HG03095 (cell line): ENCODE data around the gene ASXL3.

ENCODE experiments used
- ATAC-seq: cut with Tn5 transposase; IDR thresholded peaks from one replicate; pipeline ENCODE4 v1.9.1; 2021; ENCODE audit warnings: moderate library complexity; ENCODE audit not compliant: unreplicated experiment

ASXL3 gene

DNA sequence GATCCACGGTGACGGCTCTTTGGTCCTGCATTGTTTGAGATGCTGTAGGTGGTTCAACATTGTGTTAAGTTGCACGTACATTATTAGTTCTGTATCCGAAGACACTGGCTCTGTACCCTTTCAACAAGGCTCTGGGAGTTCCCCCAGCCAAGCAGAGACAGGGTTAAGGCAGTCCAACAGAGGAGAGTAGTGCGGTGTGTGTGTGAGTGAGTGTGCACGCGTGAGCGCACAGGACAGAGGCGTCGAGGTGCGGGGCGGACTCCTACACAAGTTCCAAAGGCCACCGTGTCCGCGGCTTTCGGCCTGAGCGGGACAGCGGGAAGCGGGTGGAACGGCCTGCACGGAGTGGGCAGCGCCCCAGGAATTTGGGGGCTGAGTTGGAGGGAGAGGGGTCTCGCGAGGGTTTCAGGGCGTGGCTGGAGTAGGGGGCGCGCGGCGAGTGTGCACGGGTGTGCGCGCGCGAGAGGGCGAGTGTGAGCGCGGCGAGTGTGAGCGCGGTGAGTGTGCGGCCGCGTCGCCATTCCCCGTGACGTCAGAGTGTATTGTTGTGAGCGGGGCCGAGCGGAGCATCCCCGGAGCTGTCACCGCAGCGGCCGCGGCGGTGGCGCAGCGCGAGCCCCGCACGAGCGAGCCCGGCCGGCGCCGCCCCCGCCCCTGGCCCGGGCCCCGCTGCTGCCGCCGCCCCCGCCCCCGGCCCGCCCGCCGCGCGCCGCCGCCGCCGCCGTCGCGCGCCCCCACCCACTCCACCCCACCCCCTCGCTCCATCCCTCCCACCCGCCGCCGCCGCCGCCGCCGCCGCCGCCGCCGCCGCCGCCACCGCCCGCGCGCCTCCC, at the start of gene ASXL3:
Gene ASXL3, plus strand, starts transcription at position 535 of the 833 bp plus-strand sequence. CDS start 413 bp downstream, outside the sequence.
- ATAC-seq: no peak

DNA sequence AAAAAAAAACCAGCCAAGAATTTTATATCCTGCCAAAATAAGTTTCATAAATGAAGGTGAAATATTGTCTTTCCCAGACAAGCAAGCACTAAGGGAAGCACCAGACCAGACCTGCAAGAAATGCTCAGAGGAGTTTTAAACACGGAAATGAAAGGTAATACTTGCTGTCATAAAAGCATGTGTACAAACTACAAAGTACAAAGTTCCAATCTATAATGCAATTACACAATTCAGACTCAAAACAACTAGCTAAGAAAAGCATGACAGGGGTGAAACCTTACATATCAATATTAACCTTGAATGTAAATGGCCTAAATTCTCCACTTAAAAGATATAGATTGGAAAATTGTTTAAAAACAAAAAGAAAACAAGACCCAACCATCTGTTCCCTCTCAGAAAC, 45.0 kb upstream of the ASXL3 start:
- no peak for ATAC-seq

DNA sequence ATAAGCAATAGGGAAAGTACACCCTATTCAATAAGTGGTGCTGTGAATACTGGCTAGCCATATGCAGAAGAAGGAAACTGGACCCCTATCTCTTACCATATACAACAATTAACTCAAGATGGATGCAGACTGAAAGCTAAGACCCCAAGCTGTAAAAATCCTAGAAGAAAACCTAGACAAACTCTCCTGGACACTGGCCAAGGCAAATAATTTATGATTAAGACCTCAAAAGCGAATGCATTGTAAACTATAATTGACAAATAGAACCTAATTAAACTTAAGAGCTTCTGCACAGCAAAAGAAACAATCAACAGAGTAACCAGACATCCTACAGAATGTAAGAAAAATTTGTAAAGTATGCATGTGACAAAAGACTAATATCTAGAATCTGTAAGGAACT, 41.1 kb upstream of the ASXL3 start:
- no peak for ATAC-seq

DNA sequence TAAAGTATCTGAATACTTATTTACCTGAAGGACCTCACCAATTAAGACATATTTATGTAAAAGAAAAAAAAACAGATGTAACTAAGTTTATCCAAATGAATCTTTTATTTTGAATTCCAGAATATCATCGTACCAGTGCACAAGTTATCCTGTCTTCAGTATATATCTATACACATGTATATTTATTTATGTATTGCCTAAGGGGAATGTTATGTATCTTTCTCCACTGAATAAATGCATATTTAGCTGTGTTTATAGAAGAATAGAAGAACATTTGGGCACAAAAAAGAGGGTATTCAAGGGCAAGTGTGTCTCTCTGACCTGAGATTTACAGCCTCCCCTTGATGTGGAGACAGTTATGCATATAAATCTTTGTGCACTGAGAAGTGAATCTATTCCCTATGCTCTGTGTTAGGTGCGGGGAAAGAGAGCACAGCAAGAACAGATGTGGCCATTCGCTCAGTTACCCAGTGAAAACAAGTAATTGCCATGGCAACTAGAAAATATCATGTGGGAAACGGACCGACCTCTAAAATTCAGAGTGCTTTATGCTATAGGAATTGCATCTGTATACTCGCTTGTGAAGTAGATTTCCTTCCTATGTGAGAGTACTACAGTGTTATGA, 39.5 kb upstream of the ASXL3 start:
- no peak for ATAC-seq

DNA sequence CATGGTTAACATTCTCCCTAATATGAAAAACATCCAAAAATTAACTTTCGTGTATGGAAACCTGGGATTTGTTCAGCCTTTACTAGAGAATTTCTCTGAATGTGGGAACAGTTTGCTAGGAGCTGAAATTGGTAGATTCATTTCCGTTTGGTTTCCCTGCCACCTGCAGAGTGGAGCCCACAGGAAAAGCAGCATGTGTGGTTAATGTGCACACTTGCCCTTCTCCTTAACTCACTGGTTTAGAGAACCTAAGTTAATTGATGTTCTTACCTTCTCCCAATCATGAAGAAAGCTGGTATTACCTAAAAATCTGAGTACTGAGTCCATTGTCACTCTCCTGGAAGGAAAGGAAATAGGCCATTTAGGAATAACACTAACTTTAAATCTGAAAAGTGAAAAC, 37.6 kb upstream of the ASXL3 start:
- ATAC-seq: no peak

DNA sequence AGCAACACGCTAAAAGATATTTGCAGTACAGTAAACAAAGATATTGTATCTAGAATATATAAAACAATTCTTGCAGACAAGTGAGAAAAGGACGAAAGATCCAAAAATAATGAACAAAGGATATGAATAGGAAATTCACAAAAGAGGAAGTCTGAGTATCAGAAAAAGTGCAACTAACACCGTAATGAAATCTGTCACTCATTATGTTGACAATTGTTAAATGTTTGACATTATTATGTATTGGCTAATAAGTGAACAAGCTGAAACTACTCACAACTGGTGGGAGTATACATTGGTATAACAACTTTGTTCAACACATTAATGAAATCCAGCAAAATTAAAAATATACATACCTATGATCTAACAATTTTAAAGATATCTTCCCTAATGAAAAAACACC, 36.7 kb upstream of the ASXL3 start:
- no peak for ATAC-seq

DNA sequence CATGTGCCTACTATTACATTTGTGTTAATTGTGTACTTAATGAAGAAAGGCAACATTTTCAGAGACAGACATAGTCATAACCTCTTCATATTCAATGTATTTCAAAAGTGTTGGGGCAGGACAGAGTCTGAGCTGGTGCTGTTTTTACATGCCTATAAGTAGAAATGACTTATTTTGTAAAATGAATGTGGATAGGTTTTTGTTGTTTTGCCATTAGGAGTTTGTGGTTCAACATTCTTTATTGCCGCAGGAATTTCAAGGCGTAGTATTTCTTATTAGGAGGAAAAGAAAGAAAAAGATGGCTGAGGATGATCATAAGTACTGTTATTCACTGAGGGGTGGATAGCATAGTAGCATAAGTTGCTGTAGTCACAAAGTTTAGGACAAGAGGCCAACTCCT, 21.2 kb upstream of the ASXL3 start:
- ATAC-seq: no peak

DNA sequence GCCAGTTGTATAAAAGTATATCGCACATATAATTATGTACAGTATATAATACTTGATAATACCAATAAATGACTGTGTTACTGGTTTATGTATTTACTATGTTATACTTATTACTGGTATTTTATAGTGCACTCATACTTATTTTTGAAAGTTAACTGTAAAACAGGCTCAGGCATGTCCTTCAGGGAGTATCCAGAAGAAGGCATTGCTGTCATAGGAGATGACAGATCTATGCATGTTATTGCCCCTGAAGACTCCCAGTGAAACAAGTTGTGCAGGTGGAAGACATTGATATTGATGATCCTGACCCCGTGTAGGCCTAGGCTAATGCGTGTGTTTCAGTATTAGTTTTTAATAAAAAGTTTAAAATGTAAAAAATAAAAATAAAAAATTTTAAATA, 20.3 kb upstream of the ASXL3 start:
- ATAC-seq: no peak

DNA sequence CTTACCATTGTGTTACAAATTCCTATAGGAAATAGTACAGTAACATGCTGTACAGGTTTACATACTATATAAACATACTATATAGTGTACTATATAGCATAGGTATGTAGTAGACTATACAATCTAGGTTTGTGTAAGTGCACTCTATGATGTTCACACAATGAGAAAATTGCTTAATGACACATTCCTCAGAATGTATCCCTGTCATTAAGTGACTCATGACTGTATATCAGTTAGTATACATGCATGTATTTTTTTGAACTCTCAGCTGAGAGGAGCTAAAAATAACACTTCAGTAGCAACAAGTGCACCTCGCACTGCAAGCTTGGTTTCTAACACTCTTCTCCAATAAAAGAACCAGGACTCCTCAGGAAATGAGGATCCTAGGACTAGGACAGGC, 19.5 kb upstream of the ASXL3 start:
- ATAC-seq: no peak

DNA sequence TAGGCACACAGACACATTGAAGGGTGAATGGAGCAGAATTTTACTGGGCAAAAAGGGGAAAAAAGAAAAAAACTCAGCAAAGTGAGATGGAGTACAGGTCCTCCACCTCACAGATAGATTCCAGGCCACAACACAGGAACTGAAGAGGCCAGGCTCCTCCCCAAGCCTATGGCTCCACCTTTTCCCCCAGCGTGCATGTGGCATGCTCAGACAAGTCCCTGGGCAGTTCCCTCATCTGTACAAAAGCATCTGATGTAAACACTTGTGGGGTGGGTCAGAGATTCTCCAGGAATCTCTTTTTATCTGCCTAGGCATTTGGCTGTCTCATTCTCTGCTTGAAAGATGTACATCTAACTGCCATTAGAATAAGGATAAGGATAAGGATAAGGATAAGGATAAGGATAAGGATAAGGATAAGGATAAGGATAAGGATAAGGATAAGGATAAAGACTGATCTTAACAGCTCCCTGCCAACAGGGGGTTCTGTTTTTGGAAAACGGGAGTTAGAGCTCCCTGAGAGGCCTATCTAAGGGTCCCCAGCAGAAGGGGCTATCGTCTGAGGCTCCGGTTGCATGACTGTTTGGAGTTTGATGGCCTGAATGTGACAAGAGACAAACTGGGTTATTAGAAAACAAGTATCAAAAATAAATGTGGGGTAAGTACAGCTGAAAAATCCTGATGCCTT, 17.2 kb upstream of the ASXL3 start:
- ATAC-seq: peak; percentile 70

DNA sequence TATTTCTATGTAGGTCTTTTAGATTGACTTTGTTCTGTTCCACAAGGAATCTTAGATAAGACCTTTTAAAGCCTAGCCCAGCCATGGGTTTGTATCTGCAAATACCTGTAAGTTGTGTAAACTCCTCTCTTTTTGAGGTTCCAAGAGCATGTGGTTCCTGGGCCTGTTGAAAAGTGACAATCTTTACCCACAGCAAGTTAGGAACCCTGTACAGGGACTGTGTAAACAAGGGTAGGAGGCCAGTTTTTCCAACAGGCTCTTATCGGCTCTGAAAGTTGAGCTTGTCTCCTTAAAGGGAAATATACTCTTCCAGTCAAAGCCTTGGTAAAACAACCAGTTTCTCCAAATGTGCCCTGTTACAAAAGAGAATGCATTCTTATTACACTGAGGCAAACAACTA, 15.3 kb upstream of the ASXL3 start:
- ATAC-seq: no peak

DNA sequence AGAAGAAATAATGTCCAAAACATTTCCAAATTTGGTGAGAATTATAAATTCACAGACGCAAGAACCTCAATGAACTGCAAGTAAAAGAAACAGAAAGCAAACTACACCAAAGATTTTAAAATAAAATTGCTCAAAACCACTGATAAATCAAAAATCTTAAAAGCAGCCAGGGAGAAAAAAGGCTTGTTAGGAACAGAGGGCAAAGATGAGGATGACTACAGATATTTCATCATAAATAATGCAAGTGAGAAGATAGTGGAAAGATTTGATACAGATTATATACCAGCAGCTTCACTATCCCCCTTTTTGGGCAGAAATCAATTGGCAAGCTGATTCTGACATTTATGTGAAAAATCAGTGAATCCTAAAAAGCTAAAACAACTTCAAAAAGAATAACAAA, 10.3 kb upstream of the ASXL3 start:
- no peak for ATAC-seq

DNA sequence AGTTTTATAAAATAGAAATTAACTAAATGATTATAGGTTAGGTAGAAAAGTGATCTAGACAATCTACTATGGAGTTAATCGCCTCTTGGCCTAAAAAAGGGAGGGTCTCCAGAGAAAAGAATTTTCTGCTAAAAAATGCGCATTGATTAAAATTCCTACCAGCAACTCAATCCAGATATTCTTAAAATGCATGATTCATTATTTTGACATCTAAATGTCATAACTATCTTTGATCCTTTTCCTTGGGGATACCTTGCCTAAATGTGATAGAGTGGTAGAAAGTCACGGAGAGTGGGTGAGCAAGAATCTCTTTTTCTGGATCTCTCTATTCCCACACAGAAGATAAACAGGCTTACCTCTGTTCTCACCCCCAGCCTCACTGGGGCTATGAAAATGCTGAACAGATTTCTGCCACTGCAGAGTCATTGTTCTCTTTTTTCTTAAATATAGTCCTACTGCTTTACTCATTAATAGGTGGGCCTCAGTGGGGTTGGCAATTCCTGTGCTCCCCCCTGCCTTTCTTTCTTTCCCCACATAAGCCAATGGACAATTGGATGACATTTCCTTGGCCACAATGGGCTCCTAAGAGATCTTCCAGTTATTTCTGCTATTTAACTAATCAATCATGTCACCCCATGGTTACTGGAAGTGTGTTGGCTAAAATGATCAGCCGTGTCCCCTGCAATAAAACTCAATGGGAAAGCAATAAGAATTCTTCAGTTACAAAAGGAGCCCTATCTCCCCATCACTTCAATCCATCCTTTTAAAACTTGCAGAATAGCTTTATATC, 5.8 kb upstream of the ASXL3 start:
- ATAC-seq: no peak

DNA sequence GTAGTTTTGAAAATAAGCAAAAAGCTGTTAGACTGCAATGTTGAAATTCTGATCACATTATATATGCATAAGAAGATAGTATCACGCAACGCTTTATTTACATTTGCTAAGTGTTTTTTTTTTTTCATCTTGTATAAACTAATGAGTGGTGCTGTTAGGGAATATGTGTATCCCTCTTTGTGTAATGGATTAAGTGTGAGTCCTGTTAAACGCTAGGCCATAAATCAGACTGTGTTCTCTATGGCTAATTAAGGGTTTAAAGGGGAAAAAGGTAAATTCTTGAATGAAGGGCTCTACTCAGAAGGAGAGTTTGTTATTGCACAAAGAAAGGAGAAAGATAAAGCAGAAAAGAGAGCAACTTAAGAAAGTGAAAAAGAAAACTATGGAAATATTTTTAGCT, 4.8 kb upstream of the ASXL3 start:
- ATAC-seq: no peak

DNA sequence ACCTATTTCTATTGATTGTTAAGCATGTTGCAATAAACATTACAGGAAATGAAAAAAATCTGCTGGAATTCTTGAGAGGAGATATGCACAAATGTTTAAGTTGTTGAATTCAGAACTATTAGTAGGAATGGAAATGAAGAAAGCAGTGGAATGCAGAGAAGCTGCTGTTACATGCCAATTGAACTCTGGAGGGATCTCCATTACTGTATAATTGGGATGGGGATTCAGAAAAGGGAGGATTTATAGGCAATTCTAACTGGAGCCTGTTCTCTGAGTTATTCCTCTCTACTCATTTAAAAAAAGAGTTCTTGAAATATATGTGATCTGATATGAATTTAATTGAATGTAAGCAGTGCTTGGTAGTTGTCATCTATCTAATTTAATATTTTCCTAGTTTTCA, 2.6 kb upstream of the ASXL3 start:
- no peak for ATAC-seq

DNA sequence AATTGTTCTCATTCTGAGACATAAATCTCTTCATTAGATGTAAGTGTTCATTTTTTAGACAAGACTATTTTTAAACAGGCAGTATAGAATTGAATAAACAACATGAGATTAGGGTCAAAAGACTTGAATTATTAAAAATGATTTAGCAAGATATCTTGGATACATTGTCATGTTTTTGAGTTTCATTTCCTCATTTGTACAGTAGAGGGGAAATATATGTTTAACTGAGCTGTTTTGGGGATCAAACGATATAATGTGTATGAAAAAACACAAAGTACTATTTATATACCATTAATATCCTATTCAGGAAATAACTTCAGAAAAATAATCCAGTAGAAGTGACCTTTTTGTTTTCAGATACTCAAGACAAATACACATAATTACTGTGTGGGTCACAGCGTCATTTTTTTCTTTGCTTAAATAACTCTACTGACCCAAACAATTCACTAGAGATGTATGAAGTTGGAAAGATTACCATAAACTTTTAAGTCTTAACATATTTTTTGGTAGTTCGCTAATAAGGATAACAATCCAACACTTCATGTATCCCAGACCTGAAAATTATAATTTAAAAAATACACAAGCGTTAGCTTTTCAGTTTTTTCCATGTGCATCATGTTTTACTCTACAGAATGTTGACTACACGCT, 896 bp upstream of the ASXL3 start:
- ATAC-seq: no peak

DNA sequence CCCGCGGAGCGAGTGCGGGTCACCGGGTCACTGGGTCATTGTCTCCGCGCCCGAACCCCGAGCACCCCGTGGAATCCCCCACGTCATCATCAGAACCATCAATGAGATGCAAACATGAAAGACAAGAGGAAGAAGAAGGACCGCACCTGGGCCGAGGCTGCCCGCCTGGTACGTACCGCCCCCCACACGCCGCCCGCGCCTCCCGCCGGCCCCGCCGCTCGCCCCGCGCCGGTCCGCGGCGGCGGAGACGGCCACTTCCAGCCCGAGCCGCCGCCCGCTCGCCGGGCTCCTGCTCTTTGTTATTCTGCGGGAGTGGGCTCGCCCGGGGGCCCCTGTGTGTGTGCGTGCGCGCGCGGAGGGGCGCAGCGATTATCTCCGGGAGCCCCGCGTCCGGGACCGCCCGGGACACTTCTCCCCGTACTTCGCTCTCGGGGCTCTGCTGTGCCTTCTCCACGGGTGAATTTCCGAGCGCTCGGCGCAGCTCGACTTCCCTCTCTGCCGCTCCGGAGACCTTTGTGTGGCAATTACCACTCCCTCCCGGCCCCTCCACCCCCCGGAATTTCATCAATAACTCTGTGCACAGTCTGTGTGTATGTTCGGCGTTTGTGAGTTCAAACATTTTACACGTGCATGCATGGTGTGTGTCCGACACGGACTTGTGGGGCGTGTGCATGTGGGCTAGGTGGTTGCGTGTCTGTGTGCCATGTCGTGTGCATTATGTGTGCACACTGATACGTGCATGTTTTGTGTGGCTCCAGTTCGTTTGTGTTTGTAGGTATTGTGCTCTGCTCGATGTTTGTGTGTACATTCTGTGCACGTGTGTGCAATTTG, 714 bp downstream of the ASXL3 start:
- ATAC-seq: no peak

DNA sequence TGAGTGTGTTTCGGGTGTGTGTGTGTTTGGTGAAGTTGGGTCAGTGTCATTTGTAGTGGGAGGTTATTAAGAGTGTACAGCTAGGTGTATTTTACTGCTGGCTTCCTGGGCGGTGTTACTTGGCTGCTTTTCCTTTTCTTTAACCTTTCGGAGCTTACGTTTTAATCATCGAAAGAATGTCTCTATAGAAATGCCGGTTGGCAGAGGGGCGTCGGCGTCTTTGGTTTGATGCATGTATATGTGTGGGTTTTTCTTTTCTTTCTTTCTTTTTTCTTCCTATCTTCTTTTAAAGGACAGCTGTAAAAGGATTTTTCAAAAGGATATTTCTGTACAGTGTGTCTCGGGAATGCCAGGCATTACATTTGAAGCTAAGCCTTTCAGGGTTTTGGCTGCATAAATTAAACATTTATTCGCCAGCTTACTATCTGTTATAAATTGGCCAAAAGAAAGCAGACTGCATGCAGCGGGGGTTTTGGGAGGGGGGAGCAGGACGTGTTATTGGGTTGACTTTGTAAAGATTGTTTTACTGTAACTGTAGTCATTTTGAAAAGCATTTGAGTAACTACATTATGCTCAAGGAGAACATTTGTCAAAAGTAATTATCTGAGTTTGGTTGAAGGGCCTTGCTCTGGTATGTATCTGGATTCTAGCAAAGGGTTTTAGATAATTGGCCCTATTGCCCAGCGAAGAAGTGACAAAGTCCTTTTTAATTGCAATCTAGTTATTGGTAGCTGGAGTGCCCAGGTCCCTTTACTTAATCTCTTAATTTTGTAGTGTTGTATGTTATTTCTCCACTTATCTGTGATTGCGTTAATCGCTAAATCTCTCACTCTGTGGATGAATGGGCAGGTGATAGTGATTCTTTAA, 1.6 kb downstream of the ASXL3 start:
- no peak for ATAC-seq

DNA sequence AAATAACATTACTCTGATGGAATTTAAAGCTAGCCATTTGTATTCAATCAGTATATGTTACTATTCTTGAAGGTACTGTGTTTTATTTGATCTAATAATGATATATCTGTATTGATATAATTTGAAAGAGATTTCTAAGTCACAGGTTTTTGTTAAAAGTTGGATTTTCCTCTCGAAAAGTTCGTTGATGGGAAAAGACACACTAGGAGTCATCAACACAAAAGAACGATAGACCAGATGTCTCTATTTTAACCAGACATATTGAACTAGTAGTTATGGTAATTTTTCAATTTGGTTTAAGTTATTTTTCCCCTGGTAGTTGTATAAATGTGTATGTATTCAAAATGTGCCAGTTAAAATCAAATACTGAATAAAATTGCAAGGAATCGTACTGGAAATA, 2.5 kb downstream of the ASXL3 start:
- ATAC-seq: no peak
